Mucosa of descending colon (tissue), 3 donors: ENCODE results near the gene KRT82. TPM values are rescaled to one million over a fixed set of nuclear protein-coding genes. Genes with fewer than 3 reads are reported as not detected.

ENCODE experiments used
- ATAC-seq: fragments of 200-7000 bp; cut with Tn5 transposase; one replicate; pipeline ENCODE4 v1.9.1; 2020; ENCODE audit warnings: mild to moderate bottlenecking, moderate library complexity
- DNase-seq, 3 donors: peaks; one replicate each; pipeline ENCODE4 v3.0.0-alpha.2; 2020
- H3K36me3 ChIP-seq: fragments of 200-600 bp; one replicate; pipeline ENCODE4 v1.8.0; 2021; ENCODE audit warnings: low read depth, mild to moderate bottlenecking
- H3K4me1 ChIP-seq: fragments of 200-600 bp; one replicate; pipeline ENCODE4 v1.8.0; 2021; ENCODE audit warnings: low read depth, mild to moderate bottlenecking
- H3K4me3 ChIP-seq: fragments of 200-600 bp; one replicate; pipeline ENCODE4 v1.8.0; 2021; ENCODE audit warnings: mild to moderate bottlenecking
- H3K9me3 ChIP-seq: fragments of 200-600 bp; one replicate; pipeline ENCODE4 v1.8.0; 2021; ENCODE audit warnings: mild to moderate bottlenecking
- intact Hi-C, 2 donors: fragments of 100-400 bp; cut with DNase I in 1 of 2; cut with micrococcal nuclease in 1 of 2; formaldehyde crosslinking; loops; one replicate each; pipeline versions ENCODE4 v1.11.0 to v1.11.1; 2022; cut with DNase I, micrococcal nuclease
- total RNA-seq, 3 donors: library from RNA; stranded (reverse); fragmentation: NEBNext Ultra II Directional in 2 of 3; extraction: Animal tissue kit (Norgen Biotek cat#: 25700) in 2 of 3; gene quantifications; one replicate each; pipeline versions ENCODE4 v1.2.1 to v1.2.4, GENCODE V29; 2021 to 2023
- TF ChIP-seq, protein P1 (sequence below): fragments of 200-600 bp; IDR thresholded peaks from one replicate; pipeline ENCODE4 v1.8.0; 2022; ENCODE audit warnings: antibody characterized with exemption, mild to moderate bottlenecking
- donor health status: DM: no; HTN: no; CAD: no; lungs with moderate emphysema.
- donor health status: DM: no; HTN: no; CAD: no.
- donor health status: DM: no; HTN: yes; CAD: no.

The KRT82 gene
- total RNA-seq, 3 donors from 2014 or later = not detected

DNA sequence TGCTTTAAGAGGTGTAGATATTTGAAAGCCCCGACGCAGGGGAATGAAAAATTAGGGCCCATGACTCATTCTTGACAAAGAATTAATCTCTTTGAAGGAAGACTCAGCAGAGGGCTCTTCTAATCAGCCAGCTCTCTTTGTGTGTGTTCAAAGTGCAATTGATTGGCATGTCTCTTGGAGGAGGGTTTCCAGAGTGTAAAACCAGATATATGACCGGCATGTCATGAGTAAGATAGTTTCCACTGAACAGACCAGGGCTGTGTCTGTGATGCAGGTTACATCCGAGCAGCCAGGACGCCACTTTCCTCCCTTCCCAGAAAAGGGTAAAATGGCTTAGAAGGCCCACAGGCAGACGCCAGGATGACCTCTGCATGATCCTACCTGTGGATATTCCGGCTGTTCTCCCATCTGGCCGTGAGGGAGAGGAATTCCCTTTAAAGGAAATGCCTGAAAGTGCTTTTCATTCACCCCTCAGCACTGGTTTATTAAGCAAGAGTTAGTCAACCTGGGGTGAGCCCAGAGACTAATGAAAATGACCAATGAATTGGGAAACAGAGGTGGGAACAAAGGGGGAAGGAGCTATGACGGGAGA lies 35.3 kb upstream of the KRT82 start:
- intact Hi-C loops = no loop called here
- H3K36me3 ChIP-seq = no peaks in the 10 kb centered on the region
- H3K4me3 ChIP-seq = no peak overlapping the region
- TF ChIP-seq, protein P1, sequence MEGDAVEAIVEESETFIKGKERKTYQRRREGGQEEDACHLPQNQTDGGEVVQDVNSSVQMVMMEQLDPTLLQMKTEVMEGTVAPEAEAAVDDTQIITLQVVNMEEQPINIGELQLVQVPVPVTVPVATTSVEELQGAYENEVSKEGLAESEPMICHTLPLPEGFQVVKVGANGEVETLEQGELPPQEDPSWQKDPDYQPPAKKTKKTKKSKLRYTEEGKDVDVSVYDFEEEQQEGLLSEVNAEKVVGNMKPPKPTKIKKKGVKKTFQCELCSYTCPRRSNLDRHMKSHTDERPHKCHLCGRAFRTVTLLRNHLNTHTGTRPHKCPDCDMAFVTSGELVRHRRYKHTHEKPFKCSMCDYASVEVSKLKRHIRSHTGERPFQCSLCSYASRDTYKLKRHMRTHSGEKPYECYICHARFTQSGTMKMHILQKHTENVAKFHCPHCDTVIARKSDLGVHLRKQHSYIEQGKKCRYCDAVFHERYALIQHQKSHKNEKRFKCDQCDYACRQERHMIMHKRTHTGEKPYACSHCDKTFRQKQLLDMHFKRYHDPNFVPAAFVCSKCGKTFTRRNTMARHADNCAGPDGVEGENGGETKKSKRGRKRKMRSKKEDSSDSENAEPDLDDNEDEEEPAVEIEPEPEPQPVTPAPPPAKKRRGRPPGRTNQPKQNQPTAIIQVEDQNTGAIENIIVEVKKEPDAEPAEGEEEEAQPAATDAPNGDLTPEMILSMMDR = no peak
- H3K9me3 ChIP-seq = no peaks in the 10 kb centered on the region
- ATAC-seq (no peak), DNase-seq (no peak)
- H3K4me1 ChIP-seq = peaks cover 2% of the 10 kb centered on the region

DNA sequence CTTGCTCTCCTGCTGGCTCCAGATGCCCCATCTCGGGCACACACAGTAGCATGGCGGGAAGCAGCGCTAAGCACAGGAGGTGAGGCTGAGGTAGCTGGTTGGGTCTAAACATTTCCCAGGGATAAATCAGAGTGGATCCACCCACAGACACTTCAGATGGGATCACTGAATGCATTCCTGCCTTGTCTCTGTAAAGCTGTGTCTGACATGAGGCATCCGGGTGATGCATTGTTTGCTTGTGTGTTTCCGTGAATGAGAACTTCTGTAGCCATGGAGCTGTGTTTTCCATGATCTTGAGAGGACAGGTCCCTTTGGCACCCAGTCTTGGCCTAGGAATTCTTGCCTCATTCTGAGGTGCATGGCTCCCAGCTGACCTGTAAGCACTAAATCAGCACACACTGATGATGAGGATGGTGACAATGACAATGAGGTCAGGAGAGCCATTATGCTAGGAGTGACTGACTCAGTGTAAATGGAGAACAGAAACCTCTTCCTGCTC lies 34.7 kb upstream of the KRT82 start:
- DNase-seq (no peak), ATAC-seq (no peak)
- Histone ChIP-seq H3K9me3 (no peaks in the 10 kb centered on the region), H3K4me3 (no peak overlapping the region), H3K36me3 (no peaks in the 10 kb centered on the region), H3K4me1 (peaks cover 7% of the 10 kb centered on the region)
- intact Hi-C loops = no loop called here
- TF ChIP-seq, protein P1 = no peak

DNA sequence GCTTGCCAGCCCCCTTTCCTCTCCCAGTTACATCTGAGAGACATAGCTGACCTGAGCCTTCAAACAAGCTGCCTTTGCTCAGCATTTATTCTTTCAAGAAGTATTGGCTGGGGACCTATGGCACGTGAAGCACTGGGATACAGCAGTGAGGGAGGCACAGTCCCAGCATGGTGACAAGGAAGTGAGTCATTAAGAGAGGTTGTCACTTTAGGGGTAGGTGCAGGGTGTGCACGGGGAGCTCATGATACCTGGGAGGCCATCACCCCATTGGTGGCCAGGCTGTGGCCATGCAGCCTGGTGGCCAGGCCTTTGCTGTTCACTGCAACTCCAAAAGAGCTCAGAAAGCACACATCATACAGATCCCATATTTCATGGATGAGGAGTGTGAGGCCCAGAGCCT lies 33.7 kb upstream of the KRT82 start:
- Histone ChIP-seq H3K36me3 (no peaks in the 10 kb centered on the region), H3K4me1 (peaks cover 8% of the 10 kb centered on the region), H3K4me3 (no peak overlapping the region), H3K9me3 (no peaks in the 10 kb centered on the region)
- no peak for ATAC-seq
- TF ChIP-seq, protein P1 = no peak
- DNase-seq = no peak
- intact Hi-C loops = no loop called here

DNA sequence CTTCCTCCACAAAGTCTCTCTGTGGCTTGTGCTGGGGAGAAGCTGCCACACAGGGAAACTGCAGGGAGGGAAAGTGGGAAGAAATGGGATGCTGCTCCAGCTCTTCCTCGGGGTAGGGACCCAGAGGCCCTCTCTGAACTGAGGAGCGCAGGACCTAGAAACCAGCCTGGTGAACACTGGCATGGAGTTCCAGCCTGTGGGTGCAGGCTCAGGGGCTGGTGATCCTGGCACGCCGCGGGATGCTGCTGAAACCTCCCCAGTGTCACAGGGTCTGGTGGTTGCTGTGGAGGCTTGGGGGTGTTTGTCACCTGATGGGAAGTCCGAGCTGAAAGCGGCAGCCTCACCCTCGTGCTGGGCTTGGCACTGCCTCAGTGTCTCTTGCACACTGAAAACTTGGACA lies 33.3 kb upstream of the KRT82 start:
- H3K4me1 ChIP-seq = peaks cover 8% of the 10 kb centered on the region
- no peaks in the 10 kb centered on the region for H3K9me3 ChIP-seq
- no peaks in the 10 kb centered on the region for H3K36me3 ChIP-seq
- TF ChIP-seq, protein P1 = no peak
- DNase-seq = no peak
- ATAC-seq = no peak
- no peak overlapping the region for H3K4me3 ChIP-seq
- intact Hi-C loops = no loop called here

DNA sequence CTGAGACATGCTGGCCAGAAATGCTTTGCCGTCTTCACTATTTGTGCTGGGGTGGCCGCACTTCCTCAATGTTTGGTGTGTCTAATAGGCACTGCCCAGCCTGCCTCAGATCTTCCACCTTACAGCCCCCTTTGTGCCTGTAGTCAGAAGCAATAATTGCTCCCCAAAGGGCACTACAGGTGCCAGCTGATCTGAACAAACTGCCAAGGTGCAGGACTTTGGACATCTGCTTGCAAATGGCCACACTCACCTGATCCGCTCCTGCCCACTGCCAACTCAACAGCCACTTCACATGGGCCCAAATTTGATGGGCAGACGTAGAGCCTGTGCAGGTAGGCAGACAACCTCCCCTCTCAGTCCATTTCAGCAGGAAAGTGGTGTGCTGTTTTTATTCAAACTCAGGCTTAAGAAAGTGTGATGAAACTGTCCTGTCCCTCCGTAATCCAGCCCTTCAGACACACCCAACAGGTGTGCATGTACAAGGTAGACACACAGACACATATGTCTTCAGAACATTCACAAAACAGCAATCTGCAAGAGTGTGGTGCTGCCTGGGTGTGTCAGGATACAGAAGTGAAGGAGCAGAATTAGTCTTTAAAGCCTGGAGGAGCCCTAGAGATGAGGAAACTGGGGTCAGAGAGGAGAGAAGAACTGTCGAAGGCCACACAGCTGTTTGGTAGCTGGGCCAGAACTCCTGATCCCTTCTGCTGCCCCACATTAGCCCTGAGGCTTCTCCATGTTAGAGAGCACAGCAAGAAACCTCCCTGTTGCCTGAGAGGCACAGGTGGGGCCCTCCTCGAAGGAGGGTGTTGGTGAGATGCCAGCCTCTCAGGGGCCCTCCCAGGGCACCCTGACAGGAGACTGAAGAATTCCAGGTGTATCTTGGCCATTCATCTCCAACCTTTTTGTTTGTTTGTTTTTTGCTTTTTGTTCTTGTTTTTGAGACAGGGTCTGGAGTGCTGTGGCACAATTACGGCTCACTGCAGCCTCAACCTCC lies 32.5 kb upstream of the KRT82 start:
- intact Hi-C loops = no loop called here

More for the DNA sequence above, 32.5 kb upstream of the KRT82 start:
- H3K4me1 ChIP-seq = peaks cover 8% of the 10 kb centered on the region
- peak; percentile 37 for ATAC-seq
- no peaks in the 10 kb centered on the region for H3K36me3 ChIP-seq
- DNase-seq = no peak
- no peaks in the 10 kb centered on the region for H3K9me3 ChIP-seq
- TF ChIP-seq, protein P1 = no peak
- no peak overlapping the region for H3K4me3 ChIP-seq
